Kidney (tissue), 14 donors: ENCODE results near the gene ADAMTSL3. TPM values are rescaled to one million over a fixed set of nuclear protein-coding genes. Genes with fewer than 3 reads are reported as not detected.
A peak's percentile ranks its signal among the peaks of the same experiment; 100 is the strongest.

ENCODE experiments used
- DNase-seq, 5 donors: peaks; one replicate each; pipeline ENCODE4 v3.0.0-alpha.2; 2013 to 2020
- FAIRE-seq: peaks from 2 replicates; lab custom pipeline; 2012; peaks lifted over from hg19 to GRCh38; lab: Jason Lieb, UNC
- H3K27ac ChIP-seq, 2 donors: one replicate each; pipeline ENCODE4 v1.7.0; 2013; ENCODE audit warnings: low read depth in 2 of 2, low read length in 2 of 2, inconsistent platforms in 1 of 2
- H3K27me3 ChIP-seq: one replicate; pipeline ENCODE4 v1.7.1; 2013; ENCODE audit warnings: low read length, inconsistent platforms; ENCODE audit not compliant: control insufficient read depth, insufficient read depth
- H3K36me3 ChIP-seq, 3 donors: one replicate each; pipeline versions ENCODE4 v1.7.0 to v1.7.1; 2013; ENCODE audit warnings: low read length in 3 of 3, control low read depth in 1 of 3, inconsistent platforms in 1 of 3; ENCODE audit not compliant: insufficient read depth in 3 of 3, control insufficient read depth in 2 of 3
- H3K4me1 ChIP-seq, 3 donors: one replicate each; pipeline versions ENCODE4 v1.7.0 to v1.7.1; 2013; ENCODE audit warnings: low read length in 3 of 3, inconsistent platforms in 1 of 3, low read depth in 1 of 3; ENCODE audit not compliant: control insufficient read depth in 2 of 3, insufficient read depth in 2 of 3
- H3K4me3 ChIP-seq, 3 donors: one replicate each; pipeline versions ENCODE4 v1.7.0 to v1.8.1; 2013; ENCODE audit warnings: low read length in 3 of 3, control low read depth in 1 of 3, inconsistent platforms in 1 of 3
- H3K9ac ChIP-seq, 3 donors: one replicate each; pipeline versions ENCODE4 v1.7.0 to v1.7.1; 2013; ENCODE audit warnings: low read length in 3 of 3, control low read depth in 1 of 3, inconsistent platforms in 1 of 3
- H3K9me3 ChIP-seq, 3 donors: one replicate each; pipeline versions ENCODE4 v1.7.0 to v1.7.1; 2013; ENCODE audit warnings: low read length in 3 of 3, control low read depth in 1 of 3, inconsistent platforms in 1 of 3; ENCODE audit not compliant: control insufficient read depth in 2 of 3, insufficient read depth in 1 of 3
- intact Hi-C: fragments of 100-400 bp; cut with DNase I; formaldehyde crosslinking; loops from one replicate; pipeline ENCODE4 v1.11.1; 2022
- polyA plus RNA-seq: library from polyadenylated mRNA; stranded (reverse); fragments of 350-450 nt; fragmentation: Illumina TruSeq; extraction: RNeasy Lipid Tissue Mini Kit (QIAGEN cat#74804); gene quantifications from one replicate; pipeline ENCODE4 v1.2.3, GENCODE V29; 2014; ENCODE audit warnings: low read depth, low replicate concordance; ENCODE audit not compliant: insufficient read depth
- total RNA-seq: library from RNA; stranded (reverse); fragmentation: NEBNext Ultra II Directional; extraction: Animal tissue kit (Norgen Biotek cat#: 25700); gene quantifications from one replicate; pipeline ENCODE4 v1.2.1, GENCODE V29; 2021
- TF ChIP-seq, protein P1 (sequence below): IDR thresholded peaks from 3 replicates; pipeline ENCODE4 v1.5.1; 2012; ENCODE audit warnings: mild to moderate bottlenecking, moderate library complexity, borderline replicate concordance; ENCODE audit not compliant: insufficient read depth; ENCODE audit errors: extremely low read depth
- donor health status: control.
- donor health status: control.
- donor health status: control.
- donor health status: control.
- donor health status: control.
- donor health status: DM: yes; HTN: yes; CAD: no.
- donor health status: Normal renal cell carcinoma (clear cell type).

Gene ADAMTSL3
- total and polyA plus RNA-seq, 2 donors from 2014 or later: 1.6 to 23.4 TPM

- H3K4me3 ChIP-seq: no peak overlapping the region
- TF ChIP-seq, protein P1, sequence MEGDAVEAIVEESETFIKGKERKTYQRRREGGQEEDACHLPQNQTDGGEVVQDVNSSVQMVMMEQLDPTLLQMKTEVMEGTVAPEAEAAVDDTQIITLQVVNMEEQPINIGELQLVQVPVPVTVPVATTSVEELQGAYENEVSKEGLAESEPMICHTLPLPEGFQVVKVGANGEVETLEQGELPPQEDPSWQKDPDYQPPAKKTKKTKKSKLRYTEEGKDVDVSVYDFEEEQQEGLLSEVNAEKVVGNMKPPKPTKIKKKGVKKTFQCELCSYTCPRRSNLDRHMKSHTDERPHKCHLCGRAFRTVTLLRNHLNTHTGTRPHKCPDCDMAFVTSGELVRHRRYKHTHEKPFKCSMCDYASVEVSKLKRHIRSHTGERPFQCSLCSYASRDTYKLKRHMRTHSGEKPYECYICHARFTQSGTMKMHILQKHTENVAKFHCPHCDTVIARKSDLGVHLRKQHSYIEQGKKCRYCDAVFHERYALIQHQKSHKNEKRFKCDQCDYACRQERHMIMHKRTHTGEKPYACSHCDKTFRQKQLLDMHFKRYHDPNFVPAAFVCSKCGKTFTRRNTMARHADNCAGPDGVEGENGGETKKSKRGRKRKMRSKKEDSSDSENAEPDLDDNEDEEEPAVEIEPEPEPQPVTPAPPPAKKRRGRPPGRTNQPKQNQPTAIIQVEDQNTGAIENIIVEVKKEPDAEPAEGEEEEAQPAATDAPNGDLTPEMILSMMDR: no peak
- DNase-seq: no peak
These were observed 176.5 kb downstream of the ADAMTSL3 start for GRCh38 chr15:83830381-83830780.

DNA sequence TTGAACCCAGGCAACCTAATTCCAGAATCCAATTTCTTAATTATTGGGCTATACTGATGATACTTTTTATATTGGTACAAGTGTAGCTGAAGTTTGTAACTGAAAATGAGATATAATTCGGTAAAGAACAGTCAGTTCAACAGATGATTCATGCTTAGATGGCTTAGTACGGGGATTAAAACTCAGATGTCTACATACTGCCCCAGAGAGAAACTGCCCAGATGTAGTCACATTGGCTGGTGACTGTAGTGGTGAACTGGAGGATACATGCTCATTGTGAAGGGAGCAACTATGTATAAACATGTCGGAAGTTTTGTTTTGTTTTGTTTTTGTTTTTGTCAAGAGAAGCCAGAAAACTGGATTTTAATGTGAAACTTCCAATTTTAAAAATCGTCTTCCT, 179.6 kb downstream of the ADAMTSL3 start:
- Histone ChIP-seq H3K4me1 (peaks cover 0 to 2% (median 0%) of the 10 kb centered on the region in 3 donors), H3K27me3 (no peaks in the 10 kb centered on the region), H3K36me3 (no peaks in the 10 kb centered on the region), H3K4me3 (no peak overlapping the region), H3K27ac (no peak overlapping the region), H3K9me3 (no peaks in the 10 kb centered on the region), H3K9ac (no peak overlapping the region)
- TF ChIP-seq, protein P1: no peak
- no peak for FAIRE-seq
- intact Hi-C loops: no loop called here
- DNase-seq: no peak

More at GRCh38 chr15:83830381-83830780, 176.5 kb downstream of the ADAMTSL3 start:
- H3K27me3 ChIP-seq: no peaks in the 10 kb centered on the region
- FAIRE-seq: no peak
- no peak overlapping the region for H3K9ac ChIP-seq
- no peaks in the 10 kb centered on the region for H3K9me3 ChIP-seq
- no peak overlapping the region for H3K27ac ChIP-seq
- intact Hi-C loops: no loop called here
- no peaks in the 10 kb centered on the region for H3K36me3 ChIP-seq
- peaks cover 0 to 1% (median 0%) of the 10 kb centered on the region in 3 donors for H3K4me1 ChIP-seq

DNA sequence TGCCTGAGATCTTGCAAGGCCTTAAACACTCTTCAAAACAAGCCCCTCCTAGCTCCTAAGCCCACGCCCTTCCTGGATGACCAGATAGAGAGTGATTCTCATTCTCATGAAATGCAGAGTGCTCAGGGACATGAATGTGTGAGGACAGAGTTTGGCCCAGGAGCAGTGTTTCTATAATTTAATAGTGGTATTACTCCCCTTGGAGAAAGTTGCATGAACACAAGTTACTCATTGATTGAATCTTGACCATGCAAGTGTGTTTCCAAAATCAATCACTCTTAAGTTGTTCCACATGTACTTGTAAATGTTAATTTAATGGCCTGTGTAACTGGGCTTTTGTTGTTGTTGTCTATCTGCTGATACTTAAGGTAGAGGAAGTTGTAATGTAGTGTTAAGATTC, 181.6 kb downstream of the ADAMTSL3 start:
- no peaks in the 10 kb centered on the region for H3K36me3 ChIP-seq
- FAIRE-seq (no peak), DNase-seq (peak in 1 of 5 donors; percentile 3)
- H3K4me1 ChIP-seq: peaks cover 0 to 2% (median 0%) of the 10 kb centered on the region in 3 donors
- H3K27me3 ChIP-seq: no peaks in the 10 kb centered on the region
- no peaks in the 10 kb centered on the region for H3K9me3 ChIP-seq
- no peak overlapping the region for H3K27ac ChIP-seq
- H3K4me3 ChIP-seq: no peak overlapping the region
- intact Hi-C loops: no loop called here
- H3K9ac ChIP-seq: no peak overlapping the region
- TF ChIP-seq, protein P1: no peak
